ENCODE measurements around the gene GFI1B.
A peak's percentile ranks its signal among the peaks of the same experiment; 100 is the strongest.

Gene GFI1B

GRCh38 chr9:132975961-132976360 lies 2.5 kb upstream of the GFI1B start:
- no peak overlapping the region for H3K9ac ChIP-seq
- TF ChIP-seq Cebpa-rat (IDR thresholded peaks at IDR 0.05) = no peak
- no peak overlapping the region for H3K27ac ChIP-seq
- H3K4me2 ChIP-seq = no peak overlapping the region
- no peak overlapping the region for H3K4me3 ChIP-seq
- H4K20me1 ChIP-seq = peaks cover 0 to 6% (median 0%) of the 10 kb centered on the region in 11 experiments; a peak in 3 of 22 replicates
- H3K27me3 ChIP-seq = peaks cover 28 to 37% (median 34%) of the 10 kb centered on the region in 11 experiments
- peaks cover 14 to 33% (median 25%) of the 10 kb centered on the region in 10 experiments for H3K4me1 ChIP-seq
- H3K36me3 ChIP-seq = no peaks in the 10 kb centered on the region
- no peaks in the 10 kb centered on the region for H3K9me3 ChIP-seq (replicated peaks in 1 of 11)

DNA sequence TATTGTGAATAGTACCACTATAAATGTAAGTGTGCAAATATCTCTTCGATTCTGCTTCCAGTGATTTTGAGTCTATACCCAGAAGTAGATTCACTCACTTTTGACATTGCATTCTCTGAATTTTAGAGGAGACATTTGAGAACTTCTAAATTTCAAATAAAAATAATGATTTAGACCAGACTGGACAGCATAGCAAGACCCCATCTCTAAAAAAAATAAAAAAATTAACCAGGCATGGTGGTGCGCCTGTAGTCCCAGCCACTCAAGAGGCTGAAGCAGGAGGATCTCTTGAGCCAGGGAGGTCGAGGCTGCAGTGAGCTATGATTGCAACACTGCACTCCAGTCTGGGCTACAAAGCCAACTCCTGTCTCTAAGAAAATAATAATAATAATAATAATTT lies 1.9 kb upstream of the GFI1B start:
- Histone ChIP-seq H3K4me3 (no peak overlapping the region), H3K4me1 (peaks cover 15 to 30% (median 22%) of the 10 kb centered on the region in 10 experiments), H3K4me2 (no peak overlapping the region), H3K27me3 (peaks cover 30 to 43% (median 40%) of the 10 kb centered on the region in 11 experiments), H4K20me1 (peaks cover 0 to 6% (median 0%) of the 10 kb centered on the region in 11 experiments; a peak in 3 of 22 replicates), H3K27ac (no peak overlapping the region), H3K9ac (no peak overlapping the region), H3K36me3 (no peaks in the 10 kb centered on the region), H3K9me3 (replicated peaks in 1 of 11) (no peaks in the 10 kb centered on the region)
- TF ChIP-seq Cebpa-rat (IDR thresholded peaks at IDR 0.05) = no peak; a peak in 1 of 22 replicates

DNA sequence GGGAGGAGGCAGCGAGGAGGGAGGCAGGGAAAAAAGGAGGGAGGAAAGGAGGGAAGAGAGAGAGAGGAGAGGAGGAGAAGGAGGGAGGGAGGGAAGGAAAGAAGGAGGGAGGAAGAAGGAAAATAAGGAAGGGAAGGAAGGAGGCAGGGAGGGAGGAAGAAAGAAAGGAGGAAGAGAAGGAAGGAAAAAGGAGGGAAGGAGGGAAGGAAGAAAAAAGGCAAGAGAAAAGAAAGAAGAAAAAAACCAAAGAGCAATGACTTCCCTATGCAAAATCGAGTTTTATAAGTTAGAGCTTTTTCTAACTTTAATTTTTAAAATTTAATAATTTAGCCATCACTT lies 413 bp upstream of the GFI1B start:
- Histone ChIP-seq H3K27me3 (peaks cover 30 to 44% (median 42%) of the 10 kb centered on the region in 11 experiments), H3K36me3 (no peaks in the 10 kb centered on the region), H3K4me3 (0 out of 20 replicates have a peak overlapping the region, but pooled peaks of 1 of the 10 experiments have one; percentile 4), H3K9ac (no peak overlapping the region), H3K4me1 (peaks cover 30 to 40% (median 34%) of the 10 kb centered on the region in 10 experiments), H4K20me1 (peaks cover 0 to 6% (median 0%) of the 10 kb centered on the region in 11 experiments; a peak in 3 of 22 replicates), H3K9me3 (replicated peaks in 1 of 11) (no peaks in the 10 kb centered on the region), H3K4me2 (peak overlapping the region; percentile 43 to 89 (median 67); a peak in 20 of 22 replicates), H3K27ac (no peak overlapping the region)
- no peak for TF ChIP-seq Cebpa-rat (IDR thresholded peaks at IDR 0.05)

- Histone ChIP-seq H3K27me3 (peaks cover 37 to 44% (median 42%) of the 10 kb centered on the region in 11 experiments), H3K4me3 (no peak overlapping the region), H3K9ac (no peak overlapping the region), H3K4me2 (no peak overlapping the region), H4K20me1 (peaks cover 0 to 7% (median 0%) of the 10 kb centered on the region in 11 experiments; a peak in 2 of 22 replicates), H3K9me3 (replicated peaks in 1 of 11) (no peaks in the 10 kb centered on the region), H3K4me1 (peaks cover 39 to 61% (median 55%) of the 10 kb centered on the region in 10 experiments), H3K36me3 (no peaks in the 10 kb centered on the region), H3K27ac (no peak overlapping the region)
- no peak for TF ChIP-seq Cebpa-rat (IDR thresholded peaks at IDR 0.05)
Observed at GRCh38 chr9:132980157-132980556, 1.7 kb downstream of the GFI1B start.

DNA sequence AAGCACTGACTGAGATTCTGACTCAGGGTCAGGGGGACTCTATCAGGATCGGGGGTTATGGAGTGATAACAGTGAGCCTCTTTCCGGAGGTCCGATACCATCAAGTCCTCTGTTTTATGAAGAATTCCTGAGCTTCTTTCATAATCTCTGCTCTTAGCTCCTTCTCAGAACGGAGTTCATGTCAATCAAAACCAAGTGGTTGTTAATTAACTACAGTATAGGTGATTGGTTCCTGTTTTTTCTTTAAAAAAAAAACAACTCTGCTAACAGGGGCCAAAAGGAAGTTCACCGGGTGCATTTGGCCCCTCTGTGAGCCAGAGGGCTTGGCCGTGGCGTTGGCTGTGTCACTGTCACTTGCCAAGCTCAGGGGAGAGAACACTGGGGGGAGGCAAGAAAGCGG lies 4.0 kb downstream of the GFI1B start:
- Histone ChIP-seq H3K4me1 (peaks cover 51 to 80% (median 74%) of the 10 kb centered on the region in 10 experiments), H3K27ac (no peak overlapping the region), H3K4me3 (no peak overlapping the region), H3K4me2 (peak overlapping the region; percentile 60 to 92 (median 78)), H3K9ac (no peak overlapping the region), H3K9me3 (replicated peaks in 1 of 11) (no peaks in the 10 kb centered on the region), H3K27me3 (peaks cover 37 to 60% (median 47%) of the 10 kb centered on the region in 11 experiments), H3K36me3 (no peaks in the 10 kb centered on the region), H4K20me1 (peaks cover 0 to 17% (median 0%) of the 10 kb centered on the region in 11 experiments; a peak in 4 of 22 replicates)
- no peak for TF ChIP-seq Cebpa-rat (IDR thresholded peaks at IDR 0.05)

- H3K4me1 ChIP-seq = peaks cover 44 to 77% (median 73%) of the 10 kb centered on the region in 10 experiments
- peak overlapping the region in 2 of 11 experiments; percentile 21 to 23; a peak in 1 of 22 replicates for H3K9ac ChIP-seq
- H3K4me2 ChIP-seq = peak overlapping the region; percentile 41 to 92 (median 78); a peak in 20 of 22 replicates
- no peak overlapping the region for H3K27ac ChIP-seq
- H3K4me3 ChIP-seq = no peak overlapping the region
- H4K20me1 ChIP-seq = peaks cover 0 to 18% (median 0%) of the 10 kb centered on the region in 11 experiments; a peak in 4 of 22 replicates
- no peak for TF ChIP-seq Cebpa-rat (IDR thresholded peaks at IDR 0.05)
- no peaks in the 10 kb centered on the region for H3K9me3 ChIP-seq (replicated peaks in 1 of 11)
- H3K27me3 ChIP-seq = peaks cover 30 to 57% (median 35%) of the 10 kb centered on the region in 11 experiments
- H3K36me3 ChIP-seq = no peaks in the 10 kb centered on the region
Observed at GRCh38 chr9:132983491-132984201, 5.2 kb downstream of the GFI1B start.

DNA sequence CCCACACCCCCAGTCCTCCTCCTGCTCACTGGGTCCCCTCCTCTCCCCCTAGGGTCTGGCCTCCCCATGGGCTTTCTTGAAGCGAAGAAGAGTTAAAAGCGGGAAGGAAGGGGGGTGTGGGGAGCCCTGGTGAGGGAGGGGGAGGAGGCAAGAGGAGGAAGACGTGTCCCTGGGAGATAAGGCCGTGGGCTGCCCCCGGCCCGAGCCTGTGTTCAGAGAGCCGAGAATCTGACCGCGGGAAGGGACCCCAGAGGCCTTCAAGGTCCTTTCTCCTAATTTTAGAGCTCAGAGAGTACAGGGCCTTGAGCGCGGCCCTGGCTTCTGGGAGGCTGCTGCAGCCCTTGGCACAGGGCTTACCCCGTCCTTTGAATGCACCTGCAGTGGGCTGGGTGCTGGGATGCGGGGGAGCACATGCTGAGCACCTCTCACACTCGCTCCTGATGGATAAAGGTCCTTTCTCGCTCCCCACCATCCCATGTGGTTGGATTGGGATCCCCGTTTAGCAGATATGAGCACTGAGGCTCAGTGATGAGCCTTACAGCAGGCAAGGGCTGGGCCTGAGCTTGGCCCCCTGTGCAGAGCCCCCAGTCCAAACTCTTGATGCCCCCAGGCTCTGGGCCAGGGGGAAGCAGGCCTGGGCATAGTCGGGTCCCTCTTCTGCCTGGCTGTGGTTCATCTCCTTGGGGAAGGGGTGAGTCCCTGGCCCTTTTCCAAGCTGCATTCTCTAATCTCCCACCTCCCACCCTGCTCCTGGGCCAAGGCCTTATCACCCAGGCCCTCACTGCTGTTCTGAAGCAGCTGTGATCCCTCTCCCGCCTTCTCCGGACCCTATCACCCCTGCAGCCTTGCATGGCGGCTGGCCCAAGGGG lies 5.9 kb downstream of the GFI1B start:
- H3K27ac ChIP-seq = no peak overlapping the region
- no peak for TF ChIP-seq Cebpa-rat (IDR thresholded peaks at IDR 0.05)
- H3K9ac ChIP-seq = peak overlapping the region in 4 of 11 experiments; percentile 6 to 35 (median 22); a peak in 3 of 22 replicates
- peaks cover 22 to 49% (median 27%) of the 10 kb centered on the region in 11 experiments for H3K27me3 ChIP-seq
- H3K4me1 ChIP-seq = peaks cover 38 to 77% (median 73%) of the 10 kb centered on the region in 10 experiments
- no peaks in the 10 kb centered on the region for H3K9me3 ChIP-seq (replicated peaks in 1 of 11)
- H3K4me3 ChIP-seq = no peak overlapping the region
- peaks cover 0 to 18% (median 0%) of the 10 kb centered on the region in 11 experiments; a peak in 3 of 22 replicates for H4K20me1 ChIP-seq
- H3K36me3 ChIP-seq = no peaks in the 10 kb centered on the region
- peak overlapping the region; percentile 41 to 92 (median 78) for H3K4me2 ChIP-seq

DNA sequence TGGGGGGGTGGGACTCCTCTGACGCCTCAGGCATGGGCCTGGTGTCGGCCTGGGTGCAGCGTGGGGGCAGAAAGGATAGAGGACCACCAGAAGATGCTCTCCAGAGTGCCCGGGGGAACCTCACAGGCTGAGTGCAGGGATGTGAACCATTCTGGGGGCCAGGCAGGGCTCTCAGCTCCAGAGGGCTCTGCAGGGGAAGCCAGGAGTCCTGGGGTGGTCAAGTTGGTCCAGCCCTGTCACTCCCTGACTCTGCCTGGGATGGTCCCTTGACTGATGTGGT lies 6.5 kb downstream of the GFI1B start:
- Histone ChIP-seq H3K9ac (no peak overlapping the region; a peak in 1 of 22 replicates), H3K27me3 (peaks cover 16 to 43% (median 21%) of the 10 kb centered on the region in 11 experiments), H3K4me2 (peak overlapping the region in 9 of 11 experiments; percentile 35 to 93 (median 69); a peak in 17 of 22 replicates), H3K36me3 (no peaks in the 10 kb centered on the region), H3K9me3 (replicated peaks in 1 of 11) (no peaks in the 10 kb centered on the region), H3K4me3 (no peak overlapping the region), H4K20me1 (peaks cover 0 to 18% (median 0%) of the 10 kb centered on the region in 11 experiments; a peak in 3 of 22 replicates), H3K27ac (no peak overlapping the region), H3K4me1 (peaks cover 38 to 81% (median 76%) of the 10 kb centered on the region in 10 experiments)
- TF ChIP-seq Cebpa-rat (IDR thresholded peaks at IDR 0.05) = no peak

DNA sequence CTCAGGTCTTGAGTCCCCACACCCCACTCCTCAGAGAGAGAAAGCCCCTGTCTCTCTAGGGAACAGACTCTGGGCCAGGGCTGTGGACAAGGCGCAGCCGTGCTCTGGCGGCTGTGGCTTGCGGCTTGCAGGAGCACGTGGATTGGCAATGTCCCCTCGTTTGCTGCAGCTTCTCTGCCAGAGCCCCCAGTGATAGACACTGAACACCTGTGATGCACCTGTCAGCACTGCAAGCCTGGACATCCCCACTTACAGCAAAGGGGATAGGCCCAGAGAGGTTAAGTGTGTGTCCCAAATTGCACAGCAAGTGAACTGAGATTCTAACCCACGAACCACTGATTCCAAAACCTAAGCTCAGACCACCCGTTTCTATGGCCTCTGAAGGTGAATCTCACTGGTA lies 7.0 kb downstream of the GFI1B start:
- no peak overlapping the region for H3K4me3 ChIP-seq
- peak overlapping the region in 9 of 11 experiments; percentile 35 to 93 (median 69); a peak in 18 of 22 replicates for H3K4me2 ChIP-seq
- peaks cover 11 to 39% (median 16%) of the 10 kb centered on the region in 11 experiments for H3K27me3 ChIP-seq
- H3K36me3 ChIP-seq = no peaks in the 10 kb centered on the region
- peaks cover 38 to 86% (median 81%) of the 10 kb centered on the region in 10 experiments for H3K4me1 ChIP-seq
- TF ChIP-seq Cebpa-rat (IDR thresholded peaks at IDR 0.05) = no peak
- peaks cover 0 to 18% (median 0%) of the 10 kb centered on the region in 11 experiments; a peak in 3 of 22 replicates for H4K20me1 ChIP-seq
- no peak overlapping the region for H3K9ac ChIP-seq
- H3K27ac ChIP-seq = no peak overlapping the region
- no peaks in the 10 kb centered on the region for H3K9me3 ChIP-seq (replicated peaks in 1 of 11)

Measured in BLaER1 treated with 17β-estradiol and CSF1 and Interleukin-3, amounts not matched to agents 10 nM and 100 nM (cell line).